ENCODE measurements around the gene PIGU.
"Not testable (repeated sequence)": the region's sequence is repeated elsewhere in the genome, so short reads cannot be mapped to it uniquely, and the experiment has no call there.

PIGU gene

GRCh38 chr20:34621383-34622367 is 55.2 kb downstream of the PIGU start:
- no peak for DNase-seq

- no peak for DNase-seq
These were observed 55.9 kb downstream of the PIGU start for GRCh38 chr20:34621036-34621343.

GRCh38 chr20:34618676-34619075 is 58.2 kb downstream of the PIGU start:
- DNase-seq, result no peak

GRCh38 chr20:34616913-34617312 is 60.0 kb downstream of the PIGU start:
- not testable (repeated sequence) for DNase-seq

GRCh38 chr20:34615477-34615876 is 61.4 kb downstream of the PIGU start:
- DNase-seq, result no peak

- not testable (repeated sequence) for DNase-seq
These were observed 64.9 kb downstream of the PIGU start for GRCh38 chr20:34611976-34612375.

- no peak for DNase-seq
These were observed 69.8 kb downstream of the PIGU start for GRCh38 chr20:34607066-34607465.

GRCh38 chr20:34604980-34605788 is 71.7 kb downstream of the PIGU start:
- no peak for DNase-seq

GRCh38 chr20:34600892-34601653 is 75.8 kb downstream of the PIGU start:
- DNase-seq, result no peak

GRCh38 chr20:34595377-34596184 is 81.3 kb downstream of the PIGU start:
- no peak for DNase-seq

- no peak for DNase-seq
These were observed 90.3 kb downstream of the PIGU start for GRCh38 chr20:34586488-34587163.

- DNase-seq, result peak; percentile 43
These were observed 91.9 kb downstream of the PIGU start for GRCh38 chr20:34585019-34585418.

GRCh38 chr20:34583544-34583943 is 93.3 kb downstream of the PIGU start:
- peak; percentile 48 for DNase-seq

GRCh38 chr20:34582911-34583310 is 94.0 kb downstream of the PIGU start:
- peak; percentile 70 for DNase-seq

- DNase-seq, result no peak
These were observed 94.7 kb downstream of the PIGU start for GRCh38 chr20:34582221-34582620.

- peak; percentile 85 for DNase-seq
These were observed 95.3 kb downstream of the PIGU start for GRCh38 chr20:34581341-34582184.

GRCh38 chr20:34579979-34580940 is 96.6 kb downstream of the PIGU start:
- peak; percentile 54 for DNase-seq

- peak; percentile 84 for DNase-seq
These were observed 97.5 kb downstream of the PIGU start for GRCh38 chr20:34579191-34579978.

GRCh38 chr20:34578521-34578920 is 98.4 kb downstream of the PIGU start:
- DNase-seq, result peak; percentile 29

All from islet precursor cell (in vitro differentiated cells).